Liver (tissue), 9 donors: ENCODE results near the gene THSD4. TPM values are rescaled to one million over a fixed set of nuclear protein-coding genes. Genes with fewer than 3 reads are reported as not detected.
"Not testable (repeated sequence)": the region's sequence is repeated elsewhere in the genome, so short reads cannot be mapped to it uniquely, and the experiment has no call there.

ENCODE experiments used
- DNase-seq: peaks from one replicate; pipeline ENCODE4 v3.0.0-alpha.2; 2017; ENCODE audit warnings: low spot score
- H3K27ac ChIP-seq, 2 donors: one replicate each; pipeline ENCODE4 v1.7.0; 2013; ENCODE audit warnings: inconsistent platforms in 2 of 2, low read length in 2 of 2, control low read depth in 1 of 2, low read depth in 1 of 2, mild to moderate bottlenecking in 1 of 2
- H3K27me3 ChIP-seq, 4 donors: one replicate each; pipeline versions ENCODE4 v1.6.1 to v1.7.0; 2013; ENCODE audit warnings: low read length in 3 of 4, inconsistent platforms in 1 of 4, mild to moderate bottlenecking in 1 of 4, moderate library complexity in 1 of 4; ENCODE audit not compliant: control insufficient read depth in 4 of 4, insufficient read depth in 4 of 4
- H3K36me3 ChIP-seq, 4 donors: one replicate each; pipeline versions ENCODE4 v1.6.1 to v1.7.0; 2013; ENCODE audit warnings: low read length in 3 of 4, mild to moderate bottlenecking in 3 of 4, low read depth in 1 of 4, moderate library complexity in 1 of 4; ENCODE audit not compliant: control insufficient read depth in 4 of 4, insufficient read depth in 3 of 4
- H3K4me1 ChIP-seq, 4 donors: one replicate each; pipeline versions ENCODE4 v1.6.1 to v1.7.0; 2013; ENCODE audit warnings: low read length in 3 of 4, mild to moderate bottlenecking in 3 of 4, moderate library complexity in 1 of 4; ENCODE audit not compliant: control insufficient read depth in 4 of 4, insufficient read depth in 4 of 4
- H3K4me3 ChIP-seq, 3 donors: one replicate each; pipeline versions ENCODE4 v1.6.1 to v1.7.0; 2013; ENCODE audit warnings: low read length in 3 of 3, control low read depth in 1 of 3, low read depth in 1 of 3, mild to moderate bottlenecking in 1 of 3
- H3K9ac ChIP-seq, 2 donors: one replicate each; pipeline ENCODE4 v1.7.0; 2013; ENCODE audit warnings: low read length in 2 of 2, mild to moderate bottlenecking in 2 of 2, moderate library complexity in 2 of 2, control low read depth in 1 of 2, low read depth in 1 of 2
- H3K9me3 ChIP-seq, 4 donors: one replicate each; pipeline versions ENCODE4 v1.6.1 to v1.7.0; 2013; ENCODE audit warnings: low read length in 3 of 4; ENCODE audit not compliant: control insufficient read depth in 4 of 4
- CTCF ChIP-seq: fragments of 150-350 bp; IDR thresholded peaks from 2 replicates; pipeline ENCODE4 v1.5.1; 2017; ENCODE audit warnings: improper control_type of control experiment, low read depth, low read length; ENCODE audit not compliant: missing input control
- EGR1 ChIP-seq, 2 donors: IDR thresholded peaks; 2 replicates each; pipeline ENCODE4 v1.6.1; 2016 to 2018; ENCODE audit warnings: antibody characterized with exemption in 2 of 2, low read depth in 2 of 2
- FOXA1 ChIP-seq: IDR thresholded peaks from 2 replicates; pipeline ENCODE4 v1.6.1; 2016; ENCODE audit warnings: antibody characterized with exemption
- FOXA2 ChIP-seq: IDR thresholded peaks from 2 replicates; pipeline ENCODE4 v1.6.1; 2016; ENCODE audit warnings: antibody characterized with exemption
- GABPA ChIP-seq, 2 donors: IDR thresholded peaks in 1 of 2; conservative IDR thresholded peaks in 1 of 2; 2 replicates each; pipeline ENCODE4 v1.6.1; 2016; ENCODE audit warnings: antibody characterized with exemption in 2 of 2, mild to moderate bottlenecking in 1 of 2, moderate library complexity in 1 of 2
- HNF4A ChIP-seq, 2 donors: conservative IDR thresholded peaks; 2 replicates each; pipeline ENCODE4 v1.6.1; 2016; ENCODE audit warnings: antibody characterized with exemption in 2 of 2, mild to moderate bottlenecking in 2 of 2
- HNF4G ChIP-seq: IDR thresholded peaks from 2 replicates; pipeline ENCODE4 v1.6.1; 2016; ENCODE audit warnings: antibody characterized with exemption
- JUND ChIP-seq, 2 donors: IDR thresholded peaks; 2 replicates each; pipeline ENCODE4 v1.6.1; 2016; ENCODE audit warnings: antibody characterized with exemption in 2 of 2
- NR2F2 ChIP-seq: IDR thresholded peaks from 2 replicates; pipeline ENCODE4 v1.6.1; 2016; ENCODE audit warnings: antibody characterized with exemption
- RAD21 ChIP-seq, 2 donors: IDR thresholded peaks; 2 replicates each; pipeline ENCODE4 v1.6.1; 2016; ENCODE audit warnings: antibody characterized with exemption in 2 of 2, mild to moderate bottlenecking in 2 of 2
- RXRA ChIP-seq, 2 donors: IDR thresholded peaks; 2 replicates each; pipeline ENCODE4 v1.6.1; 2017 to 2018; ENCODE audit warnings: antibody characterized with exemption in 2 of 2, mild to moderate bottlenecking in 1 of 2
- SP1 ChIP-seq: IDR thresholded peaks from 2 replicates; pipeline ENCODE4 v1.6.1; 2018; ENCODE audit warnings: antibody characterized with exemption, mild to moderate bottlenecking
- TAF1 ChIP-seq: conservative IDR thresholded peaks from 2 replicates; pipeline ENCODE4 v1.6.1; 2016; ENCODE audit warnings: antibody characterized with exemption, mild to moderate bottlenecking
- YY1 ChIP-seq: IDR thresholded peaks from 2 replicates; pipeline ENCODE4 v1.6.1; 2016; ENCODE audit warnings: antibody characterized with exemption, mild to moderate bottlenecking
- WGBS: extraction: QIAGEN DNeasy Blood & Tissue Kit; methylation state at CpG from one replicate; pipeline ENCODE4 v1.1.7; 2013; 5-methylcytosine and 5-hydroxymethylcytosine counted together
- polyA plus RNA-seq, 2 donors: library from polyadenylated mRNA; stranded (reverse) in 1 of 2; unstranded in 1 of 2; fragments of 200-250 nt in 1 of 2; fragments of >200 nt in 1 of 2; fragmentation: Nextera tagmentation in 1 of 2; extraction: Ambion mirVana in 1 of 2; gene quantifications; one replicate each; pipeline versions ENCODE4 v1.2.1 to v1.2.3, GENCODE V29; 2013 to 2015
- total RNA-seq, 2 donors: library from RNA; depleted of rRNA; stranded (reverse); fragments of >200 nt; gene quantifications; one replicate each; pipeline ENCODE4 v1.2.3, GENCODE V29; 2014
- TF ChIP-seq, protein P1 (sequence below): IDR thresholded peaks from 2 replicates; pipeline ENCODE4 v1.6.1; 2016; ENCODE audit warnings: antibody characterized with exemption
- TF ChIP-seq, protein P2 (sequence below): IDR thresholded peaks from 2 replicates; pipeline ENCODE4 v1.6.1; 2016; ENCODE audit warnings: antibody characterized with exemption
- TF ChIP-seq, protein P3 (sequence below): IDR thresholded peaks from 2 replicates; pipeline ENCODE4 v1.6.1; 2016; ENCODE audit warnings: antibody characterized with exemption, mild to moderate bottlenecking
- TF ChIP-seq, protein P4 (sequence below): IDR thresholded peaks from 2 replicates; pipeline ENCODE4 v1.6.1; 2016; ENCODE audit warnings: antibody characterized with exemption
- donor health status: healthy.
- donor health status: healthy.
- donor health status: healthy.
- donor health status: healthy.
- donor health status: healthy.

THSD4 gene
- total and polyA plus RNA-seq, 4 donors, result 0.23 to 11.5 (median 1.9) TPM

- Histone ChIP-seq H3K27ac (no peak overlapping the region), H3K36me3 (peaks cover 0 to 2% (median 0%) of the 10 kb centered on the region in 4 donors), H3K9me3 (peaks cover 0 to 2% (median 1%) of the 10 kb centered on the region in 4 donors), H3K4me3 (no peak overlapping the region), H3K27me3 (no peaks in the 10 kb centered on the region), H3K4me1 (no peaks in the 10 kb centered on the region), H3K9ac (no peak overlapping the region)
- no peak for DNase-seq
- TF ChIP-seq GABPA (IDR thresholded peaks at IDR 0.05 in 1 of 2, conservative IDR thresholded peaks at IDR 0.05 in 1 of 2) (no peak), HNF4G (no peak), JUND (IDR thresholded peaks at IDR 0.05) (no peak), RXRA (IDR thresholded peaks at IDR 0.05) (no peak), FOXA2 (no peak), HNF4A (conservative IDR thresholded peaks at IDR 0.05) (no peak), YY1 (no peak), SP1 (no peak), RAD21 (IDR thresholded peaks at IDR 0.05) (no peak), FOXA1 (no peak), TAF1 (no peak), CTCF (no peak), NR2F2 (no peak), EGR1 (IDR thresholded peaks at IDR 0.05; ENCODE audit: low read depth in 2 of 2) (no peak)
- TF ChIP-seq, protein P1, sequence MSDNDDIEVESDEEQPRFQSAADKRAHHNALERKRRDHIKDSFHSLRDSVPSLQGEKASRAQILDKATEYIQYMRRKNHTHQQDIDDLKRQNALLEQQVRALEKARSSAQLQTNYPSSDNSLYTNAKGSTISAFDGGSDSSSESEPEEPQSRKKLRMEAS, result no peak
- TF ChIP-seq, protein P2, sequence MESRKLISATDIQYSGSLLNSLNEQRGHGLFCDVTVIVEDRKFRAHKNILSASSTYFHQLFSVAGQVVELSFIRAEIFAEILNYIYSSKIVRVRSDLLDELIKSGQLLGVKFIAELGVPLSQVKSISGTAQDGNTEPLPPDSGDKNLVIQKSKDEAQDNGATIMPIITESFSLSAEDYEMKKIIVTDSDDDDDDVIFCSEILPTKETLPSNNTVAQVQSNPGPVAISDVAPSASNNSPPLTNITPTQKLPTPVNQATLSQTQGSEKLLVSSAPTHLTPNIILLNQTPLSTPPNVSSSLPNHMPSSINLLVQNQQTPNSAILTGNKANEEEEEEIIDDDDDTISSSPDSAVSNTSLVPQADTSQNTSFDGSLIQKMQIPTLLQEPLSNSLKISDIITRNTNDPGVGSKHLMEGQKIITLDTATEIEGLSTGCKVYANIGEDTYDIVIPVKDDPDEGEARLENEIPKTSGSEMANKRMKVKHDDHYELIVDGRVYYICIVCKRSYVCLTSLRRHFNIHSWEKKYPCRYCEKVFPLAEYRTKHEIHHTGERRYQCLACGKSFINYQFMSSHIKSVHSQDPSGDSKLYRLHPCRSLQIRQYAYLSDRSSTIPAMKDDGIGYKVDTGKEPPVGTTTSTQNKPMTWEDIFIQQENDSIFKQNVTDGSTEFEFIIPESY, result no peak
- TF ChIP-seq, protein P3, sequence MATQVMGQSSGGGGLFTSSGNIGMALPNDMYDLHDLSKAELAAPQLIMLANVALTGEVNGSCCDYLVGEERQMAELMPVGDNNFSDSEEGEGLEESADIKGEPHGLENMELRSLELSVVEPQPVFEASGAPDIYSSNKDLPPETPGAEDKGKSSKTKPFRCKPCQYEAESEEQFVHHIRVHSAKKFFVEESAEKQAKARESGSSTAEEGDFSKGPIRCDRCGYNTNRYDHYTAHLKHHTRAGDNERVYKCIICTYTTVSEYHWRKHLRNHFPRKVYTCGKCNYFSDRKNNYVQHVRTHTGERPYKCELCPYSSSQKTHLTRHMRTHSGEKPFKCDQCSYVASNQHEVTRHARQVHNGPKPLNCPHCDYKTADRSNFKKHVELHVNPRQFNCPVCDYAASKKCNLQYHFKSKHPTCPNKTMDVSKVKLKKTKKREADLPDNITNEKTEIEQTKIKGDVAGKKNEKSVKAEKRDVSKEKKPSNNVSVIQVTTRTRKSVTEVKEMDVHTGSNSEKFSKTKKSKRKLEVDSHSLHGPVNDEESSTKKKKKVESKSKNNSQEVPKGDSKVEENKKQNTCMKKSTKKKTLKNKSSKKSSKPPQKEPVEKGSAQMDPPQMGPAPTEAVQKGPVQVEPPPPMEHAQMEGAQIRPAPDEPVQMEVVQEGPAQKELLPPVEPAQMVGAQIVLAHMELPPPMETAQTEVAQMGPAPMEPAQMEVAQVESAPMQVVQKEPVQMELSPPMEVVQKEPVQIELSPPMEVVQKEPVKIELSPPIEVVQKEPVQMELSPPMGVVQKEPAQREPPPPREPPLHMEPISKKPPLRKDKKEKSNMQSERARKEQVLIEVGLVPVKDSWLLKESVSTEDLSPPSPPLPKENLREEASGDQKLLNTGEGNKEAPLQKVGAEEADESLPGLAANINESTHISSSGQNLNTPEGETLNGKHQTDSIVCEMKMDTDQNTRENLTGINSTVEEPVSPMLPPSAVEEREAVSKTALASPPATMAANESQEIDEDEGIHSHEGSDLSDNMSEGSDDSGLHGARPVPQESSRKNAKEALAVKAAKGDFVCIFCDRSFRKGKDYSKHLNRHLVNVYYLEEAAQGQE, result no peak
- TF ChIP-seq, protein P4, sequence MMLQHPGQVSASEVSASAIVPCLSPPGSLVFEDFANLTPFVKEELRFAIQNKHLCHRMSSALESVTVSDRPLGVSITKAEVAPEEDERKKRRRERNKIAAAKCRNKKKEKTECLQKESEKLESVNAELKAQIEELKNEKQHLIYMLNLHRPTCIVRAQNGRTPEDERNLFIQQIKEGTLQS, result no peak
These were observed 55.9 kb downstream of the THSD4 start for GRCh38 chr15:71171195-71171594.

GRCh38 chr15:71174360-71174759 is 59.1 kb downstream of the THSD4 start:
- not testable (repeated sequence) for H3K9me3 ChIP-seq, H3K36me3 ChIP-seq, H3K4me1 ChIP-seq, DNase-seq, H3K4me3 ChIP-seq, H3K27ac ChIP-seq, H3K9ac ChIP-seq, H3K27me3 ChIP-seq
- WGBS, result 64% methylated on average over 8 of the region's 17 CpGs
